ENCODE data around the gene CORO1A.

CORO1A gene

GRCh38 chr16:30147843-30148510, 35.4 kb upstream of the CORO1A start:
- Histone ChIP-seq H3K4me2 (ENCODE audit: insufficient read depth, low read length) (no peak overlapping the region), H3K27ac (ENCODE audit: low read length) (no peak overlapping the region), H4K20me1 (ENCODE audit: insufficient read depth, low read length) (no peaks in the 10 kb centered on the region), H3K27me3 (ENCODE audit: insufficient read depth, low read length, poor library complexity) (no peaks in the 10 kb centered on the region), H2AFZ (ENCODE audit: low read depth, low read length) (no peak overlapping the region), H3K79me2 (ENCODE audit: insufficient read depth, low read length) (no peaks in the 10 kb centered on the region), H3K9ac (ENCODE audit: low read depth, low read length) (no peak overlapping the region), H3K36me3 (ENCODE audit: insufficient read depth, low read length) (no peaks in the 10 kb centered on the region), H3K4me1 (ENCODE audit: insufficient read depth, low read length) (no peaks in the 10 kb centered on the region), H3K4me3 (ENCODE audit: low read depth in 1 of 2, low read length in 2 of 2) (no peak overlapping the region), H3K9me3 (ENCODE audit: insufficient read depth, low read length, severe bottlenecking) (peaks cover 10% of the 10 kb centered on the region)
- TF ChIP-seq CTCF (IDR thresholded peaks at IDR 0.05; ENCODE audit: borderline replicate concordance, extremely low read depth, low read length, poor library complexity, severe bottlenecking) (no peak), EZH2 (IDR thresholded peaks at IDR 0.05; ENCODE audit: borderline replicate concordance, low read depth, low read length, severe bottlenecking) (no peak)
- no peak for ATAC-seq (ENCODE audit: insufficient read depth, low read depth)
- DNase-seq = no peak

- no peak for TF ChIP-seq CTCF (IDR thresholded peaks at IDR 0.05; ENCODE audit: borderline replicate concordance, extremely low read depth, low read length, poor library complexity, severe bottlenecking)
- no peak for TF ChIP-seq EZH2 (IDR thresholded peaks at IDR 0.05; ENCODE audit: borderline replicate concordance, low read depth, low read length, severe bottlenecking)
- Histone ChIP-seq H4K20me1 (ENCODE audit: insufficient read depth, low read length) (no peaks in the 10 kb centered on the region), H3K4me1 (ENCODE audit: insufficient read depth, low read length) (no peaks in the 10 kb centered on the region), H3K4me2 (ENCODE audit: insufficient read depth, low read length) (no peak overlapping the region), H3K79me2 (ENCODE audit: insufficient read depth, low read length) (no peaks in the 10 kb centered on the region), H3K4me3 (ENCODE audit: low read depth in 1 of 2, low read length in 2 of 2) (no peak overlapping the region), H3K27ac (ENCODE audit: low read length) (no peak overlapping the region), H3K27me3 (ENCODE audit: insufficient read depth, low read length, poor library complexity) (no peaks in the 10 kb centered on the region), H3K36me3 (ENCODE audit: insufficient read depth, low read length) (no peaks in the 10 kb centered on the region), H3K9ac (ENCODE audit: low read depth, low read length) (no peak overlapping the region), H2AFZ (ENCODE audit: low read depth, low read length) (no peak overlapping the region), H3K9me3 (ENCODE audit: insufficient read depth, low read length, severe bottlenecking) (peaks cover 10% of the 10 kb centered on the region)
- ATAC-seq (ENCODE audit: insufficient read depth, low read depth) (no peak), DNase-seq (no peak)
These were observed 34.0 kb upstream of the CORO1A start for GRCh38 chr16:30149250-30149930.

GRCh38 chr16:30151091-30151490, 32.3 kb upstream of the CORO1A start:
- no peak for DNase-seq
- Histone ChIP-seq H3K9ac (ENCODE audit: low read depth, low read length) (no peak overlapping the region), H3K36me3 (ENCODE audit: insufficient read depth, low read length) (no peaks in the 10 kb centered on the region), H3K4me3 (ENCODE audit: low read depth in 1 of 2, low read length in 2 of 2) (no peak overlapping the region), H3K27ac (ENCODE audit: low read length) (no peak overlapping the region), H3K27me3 (ENCODE audit: insufficient read depth, low read length, poor library complexity) (no peaks in the 10 kb centered on the region), H2AFZ (ENCODE audit: low read depth, low read length) (no peak overlapping the region), H3K4me1 (ENCODE audit: insufficient read depth, low read length) (no peaks in the 10 kb centered on the region), H3K4me2 (ENCODE audit: insufficient read depth, low read length) (no peak overlapping the region), H3K9me3 (ENCODE audit: insufficient read depth, low read length, severe bottlenecking) (peaks cover 10% of the 10 kb centered on the region), H4K20me1 (ENCODE audit: insufficient read depth, low read length) (no peaks in the 10 kb centered on the region), H3K79me2 (ENCODE audit: insufficient read depth, low read length) (no peaks in the 10 kb centered on the region)
- ATAC-seq (ENCODE audit: insufficient read depth, low read depth) = no peak
- no peak for TF ChIP-seq CTCF (IDR thresholded peaks at IDR 0.05; ENCODE audit: borderline replicate concordance, extremely low read depth, low read length, poor library complexity, severe bottlenecking)
- no peak for TF ChIP-seq EZH2 (IDR thresholded peaks at IDR 0.05; ENCODE audit: borderline replicate concordance, low read depth, low read length, severe bottlenecking)
